ENCODE measurements around the gene SFMBT2.
"Not testable (repeated sequence)": the region's sequence is repeated elsewhere in the genome, so short reads cannot be mapped to it uniquely, and the experiment has no call there.

SFMBT2 gene

GRCh38 chr10:7320072-7320471 is 90.8 kb downstream of the SFMBT2 start:
- DNase-seq (ENCODE audit: low read depth): no peak

- no peak for DNase-seq (ENCODE audit: low read depth)
Measured at GRCh38 chr10:7319632-7320031, 91.2 kb downstream of the SFMBT2 start.

DNA sequence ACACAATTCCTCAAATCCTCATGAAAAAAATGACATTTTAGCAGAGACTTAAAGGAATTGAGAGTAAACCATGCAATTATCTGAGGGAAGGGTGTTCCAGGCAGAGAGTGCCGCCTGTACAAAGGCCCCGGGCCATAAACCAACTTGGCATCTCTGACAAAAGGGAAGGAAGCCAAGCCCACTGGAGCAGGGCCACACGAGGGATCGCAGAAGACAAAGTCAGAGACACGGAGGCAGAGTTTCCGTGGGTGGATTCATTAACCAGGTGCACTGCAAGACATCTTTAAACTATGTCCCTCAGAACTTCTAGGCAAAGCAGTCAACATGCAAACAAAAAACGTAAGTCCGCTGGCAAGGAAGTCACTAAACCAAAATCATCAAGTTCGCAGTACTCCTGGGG is 92.0 kb downstream of the SFMBT2 start:
- no peak for DNase-seq (ENCODE audit: low read depth)

- DNase-seq (ENCODE audit: low read depth): no peak
Measured at GRCh38 chr10:7317786-7318446, 92.9 kb downstream of the SFMBT2 start.

GRCh38 chr10:7316839-7317238 is 94.0 kb downstream of the SFMBT2 start:
- no peak for DNase-seq (ENCODE audit: low read depth)

- DNase-seq (ENCODE audit: low read depth): no peak
Measured at GRCh38 chr10:7315906-7316305, 94.9 kb downstream of the SFMBT2 start.

DNA sequence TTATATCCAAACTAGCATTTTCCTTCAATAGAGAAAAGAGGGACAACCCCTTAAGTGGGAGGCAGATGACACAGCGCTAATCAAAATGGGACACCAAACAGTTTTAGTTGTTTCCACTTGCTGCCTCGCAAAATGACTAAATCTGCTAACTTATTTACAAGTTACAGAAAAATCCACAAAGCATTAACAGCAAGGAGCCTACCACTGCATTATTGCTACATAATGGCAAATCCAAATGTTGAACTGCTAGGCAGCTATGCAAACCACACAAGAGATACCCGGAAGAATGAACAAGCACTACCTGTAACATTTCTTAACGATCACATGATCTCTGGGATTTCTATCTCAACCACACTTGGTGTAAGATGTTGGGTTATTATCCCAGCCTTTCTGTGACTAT is 96.7 kb downstream of the SFMBT2 start:
- no peak for DNase-seq (ENCODE audit: low read depth)

GRCh38 chr10:7312488-7312857 is 98.4 kb downstream of the SFMBT2 start:
- DNase-seq (ENCODE audit: low read depth): no peak

DNA sequence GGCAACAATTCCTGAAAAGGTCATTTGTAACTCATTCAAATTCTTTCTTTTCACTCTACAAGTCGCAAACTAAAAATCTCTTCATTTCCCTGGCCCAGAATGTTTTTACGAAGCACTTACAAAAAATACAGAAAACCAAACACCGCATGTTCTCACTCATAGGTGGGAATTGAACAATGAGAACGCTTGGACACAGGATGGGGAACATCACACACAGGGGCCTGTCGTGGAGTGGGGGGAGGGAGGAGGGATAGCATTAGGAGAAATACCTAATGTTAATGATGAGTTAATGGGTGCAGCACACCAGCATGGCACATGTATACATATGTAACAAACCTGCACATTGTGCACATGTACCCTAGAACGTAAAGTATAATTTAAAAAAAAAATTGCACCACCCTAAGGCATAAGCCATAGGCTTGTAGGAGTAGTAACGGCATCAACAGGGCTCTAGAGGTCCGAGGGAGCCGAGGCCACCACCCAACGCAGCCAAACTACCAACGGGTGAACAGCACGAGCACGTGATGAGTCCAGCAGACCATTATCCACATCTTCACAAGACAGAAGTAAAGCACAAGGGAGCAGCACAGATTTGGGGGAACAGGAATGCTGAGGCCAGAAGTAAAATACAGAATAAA is 98.9 kb downstream of the SFMBT2 start:
- DNase-seq (ENCODE audit: low read depth): not testable (repeated sequence)

- DNase-seq (ENCODE audit: low read depth): no peak
Measured at GRCh38 chr10:7311218-7311849, 99.5 kb downstream of the SFMBT2 start.

DNA sequence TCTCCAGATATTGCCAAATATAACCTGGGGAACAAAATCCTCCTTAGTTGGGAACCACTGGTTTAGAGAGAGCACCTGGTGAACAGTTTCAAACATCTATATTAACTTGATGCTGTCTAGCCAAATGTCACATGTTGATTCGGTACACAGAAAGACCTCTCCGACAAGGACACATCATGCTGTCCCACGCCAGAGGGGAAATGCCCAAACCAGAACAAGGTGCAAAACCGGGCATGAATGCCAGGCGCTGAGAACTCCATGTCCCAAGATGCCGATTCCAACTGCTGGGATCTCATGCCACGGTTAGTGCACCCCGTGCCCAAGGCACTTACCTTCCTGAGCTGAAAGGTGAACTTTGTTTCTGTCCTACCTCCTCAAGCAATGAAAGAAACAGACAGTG is 100.8 kb downstream of the SFMBT2 start:
- no peak for DNase-seq (ENCODE audit: low read depth)

DNA sequence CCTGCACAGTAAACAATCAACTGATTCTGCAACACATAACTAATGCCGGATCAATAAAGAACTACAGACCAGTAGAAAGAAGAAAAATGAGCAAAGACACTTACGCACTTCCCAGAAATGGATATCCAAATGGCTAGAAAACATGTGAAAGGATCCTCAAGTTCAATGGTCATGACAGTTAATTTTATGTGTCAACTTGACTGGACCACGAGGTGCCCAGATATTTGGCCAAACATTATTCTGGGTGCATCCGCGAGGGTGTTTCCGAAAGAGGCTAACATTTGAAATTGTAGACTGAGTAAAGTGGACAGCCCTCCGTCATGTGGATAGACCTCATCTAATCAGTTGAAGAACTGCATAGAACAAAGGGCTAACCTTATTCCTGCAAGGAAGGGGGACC is 102.0 kb downstream of the SFMBT2 start:
- DNase-seq (ENCODE audit: low read depth): no peak

DNA sequence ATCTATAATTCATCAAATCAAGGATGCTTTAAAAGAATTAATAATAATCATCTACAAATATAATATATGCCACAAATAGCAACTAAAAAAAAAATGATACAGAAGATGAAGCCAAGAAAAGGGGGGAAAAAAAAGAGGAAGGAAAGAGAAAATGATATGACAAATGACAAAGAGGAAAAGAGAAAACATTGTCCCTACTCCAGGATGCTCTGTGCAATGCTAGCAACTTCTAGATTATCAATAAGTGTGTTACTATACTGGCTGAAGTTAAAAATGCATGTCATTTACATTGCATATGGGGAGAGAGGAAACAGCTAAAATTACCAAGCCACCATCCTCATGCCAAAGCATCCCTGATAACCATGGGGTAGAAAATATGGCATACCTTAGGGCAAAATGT is 104.2 kb downstream of the SFMBT2 start:
- DNase-seq (ENCODE audit: low read depth): no peak

DNA sequence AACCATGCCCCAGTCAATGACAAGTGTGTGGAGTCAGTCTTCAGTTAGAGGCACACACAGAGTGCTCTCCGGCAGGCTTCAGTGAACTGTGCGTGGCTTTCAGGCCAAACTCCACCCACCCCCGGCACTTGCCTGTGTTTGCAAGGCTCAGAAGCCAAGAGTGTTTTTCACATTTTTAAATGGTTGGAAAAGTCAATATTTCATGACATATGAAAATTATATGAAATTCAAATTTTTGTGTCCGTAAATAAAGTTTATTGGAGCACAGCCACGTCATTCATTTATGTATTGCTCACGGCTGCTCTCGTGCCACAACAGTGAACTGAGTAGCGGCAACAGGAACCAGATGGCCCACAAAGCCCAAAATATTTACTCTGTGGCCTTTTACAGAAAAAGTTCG is 104.7 kb downstream of the SFMBT2 start:
- no peak for DNase-seq (ENCODE audit: low read depth)

GRCh38 chr10:7305053-7305452 is 105.8 kb downstream of the SFMBT2 start:
- no peak for DNase-seq (ENCODE audit: low read depth)

GRCh38 chr10:7304110-7304509 is 106.7 kb downstream of the SFMBT2 start:
- no peak for DNase-seq (ENCODE audit: low read depth)

DNA sequence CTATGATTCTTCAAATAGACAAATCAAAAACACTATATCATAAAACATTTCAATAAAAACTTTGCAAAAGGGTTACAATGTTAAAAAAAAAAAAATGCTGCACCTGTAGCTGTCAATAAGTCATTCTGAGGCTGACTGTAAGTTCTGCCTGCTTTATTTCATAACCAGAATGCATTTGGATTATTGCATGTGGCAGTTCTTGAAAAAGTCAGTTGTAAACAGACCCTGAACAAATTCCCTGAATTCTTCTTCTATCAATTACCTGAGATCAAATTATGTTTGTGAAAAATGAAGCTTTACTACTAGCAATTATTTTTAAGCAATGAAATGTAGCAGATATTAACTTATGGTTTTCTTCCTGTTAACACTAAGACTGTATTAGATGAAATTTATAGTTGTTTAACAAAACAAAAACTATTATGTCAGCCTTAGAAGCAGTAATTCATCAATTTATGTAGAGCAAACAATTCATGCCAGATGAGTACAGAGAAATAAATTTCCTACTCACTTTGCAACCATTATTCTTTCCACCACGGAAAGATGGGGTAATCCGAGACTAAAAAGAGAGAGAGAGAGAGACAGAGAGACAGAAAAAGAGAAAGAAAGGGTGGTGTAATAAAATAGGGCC is 107.8 kb downstream of the SFMBT2 start:
- DNase-seq (ENCODE audit: low read depth): no peak

DNA sequence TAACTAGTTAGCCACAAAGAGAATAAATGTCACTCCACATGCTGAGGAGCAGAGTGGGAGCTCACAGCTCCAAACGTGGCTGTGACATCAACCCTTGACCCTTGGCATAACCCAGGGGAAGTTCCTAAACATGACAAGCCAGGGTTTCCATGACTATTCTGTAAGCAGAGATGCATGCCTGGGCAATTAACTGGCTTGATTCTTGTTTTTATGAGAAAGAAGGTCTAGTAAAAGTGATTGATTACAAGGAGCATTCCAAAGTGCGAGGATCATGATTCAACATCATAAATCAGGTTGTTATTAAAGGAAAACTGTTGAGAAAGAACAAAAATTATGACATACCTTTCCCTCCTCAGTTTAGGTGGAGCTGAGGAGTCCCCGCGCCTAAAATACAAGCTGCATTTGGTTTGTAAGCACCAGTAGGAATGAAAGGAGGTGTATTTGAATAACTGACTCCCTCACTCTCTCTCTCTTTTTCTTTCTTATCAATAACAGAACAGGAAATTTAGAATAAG is 108.4 kb downstream of the SFMBT2 start:
- no peak for DNase-seq (ENCODE audit: low read depth)

DNA sequence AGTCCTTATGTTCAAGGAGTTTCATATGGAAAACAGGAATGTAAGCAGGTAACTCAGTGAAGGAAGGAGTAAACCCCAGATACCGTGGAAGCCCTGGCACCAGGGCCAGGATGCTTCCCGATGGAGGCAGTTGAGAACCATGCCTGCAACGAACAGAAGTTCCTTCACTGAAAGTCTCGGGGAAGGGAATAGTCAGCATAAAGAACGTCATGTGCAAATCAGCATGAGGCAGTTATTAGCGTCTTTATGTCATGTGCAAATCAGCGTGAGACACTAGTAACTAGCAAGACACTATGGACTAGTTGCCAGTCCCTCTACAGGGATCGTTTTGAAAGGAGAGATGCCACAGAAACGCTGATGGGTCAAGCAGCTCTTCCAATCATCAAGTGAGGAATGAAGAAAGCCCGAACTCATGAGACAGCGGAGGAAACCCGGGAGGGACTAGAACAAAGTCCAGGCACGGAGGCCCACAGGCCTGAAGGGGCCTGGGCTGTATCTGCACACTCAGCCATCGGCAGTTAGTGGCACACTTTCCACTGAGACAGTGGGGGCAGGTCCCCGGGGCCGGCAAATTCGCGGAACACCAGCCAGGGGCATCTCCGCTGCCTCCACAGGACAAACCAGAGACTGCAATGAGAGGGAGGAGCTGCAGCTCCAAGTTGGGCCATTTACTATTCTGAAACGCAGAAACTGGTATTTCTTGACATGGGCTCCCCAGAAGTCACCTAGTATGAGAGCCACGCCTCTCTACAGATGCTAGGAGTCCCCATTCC is 109.6 kb downstream of the SFMBT2 start:
- no peak for DNase-seq (ENCODE audit: low read depth)

DNA sequence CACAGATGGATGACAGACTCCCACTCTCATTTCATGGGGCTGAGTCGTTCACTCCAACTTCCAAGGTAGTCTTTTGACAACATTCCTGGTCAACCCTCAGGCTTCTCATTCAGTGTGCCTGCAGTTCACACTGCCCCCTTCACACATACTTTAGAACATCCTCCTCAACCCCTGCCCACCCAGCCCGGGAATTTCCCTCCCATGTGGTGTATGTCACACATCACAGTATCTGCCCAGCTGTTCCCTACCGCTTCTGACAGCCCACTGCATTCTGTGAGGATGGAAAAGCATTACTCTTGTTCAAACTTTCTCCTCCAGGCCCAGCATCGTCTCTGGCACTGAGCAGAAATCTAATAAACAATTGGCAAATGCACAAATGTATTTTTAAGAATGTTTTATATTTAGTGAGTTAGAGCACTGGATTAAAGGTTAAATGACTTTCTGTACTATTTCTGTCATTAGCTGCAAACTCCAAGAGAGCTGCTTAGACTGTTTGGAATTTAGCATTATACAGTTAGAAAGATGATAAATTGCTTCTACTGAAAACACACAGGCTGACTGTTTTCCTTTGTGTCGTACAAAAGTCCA is 110.4 kb downstream of the SFMBT2 start:
- DNase-seq (ENCODE audit: low read depth): no peak

- not testable (repeated sequence) for DNase-seq (ENCODE audit: low read depth)
Measured at GRCh38 chr10:7299601-7300325, 111.1 kb downstream of the SFMBT2 start.

All from activated gamma-delta T cell treated with anti-CD3 and anti-CD28 coated beads, Interleukin-2, amount 50 U/mL, for 16 hours (primary cell).